ENCODE results near the gene SLC7A6.

DNA sequence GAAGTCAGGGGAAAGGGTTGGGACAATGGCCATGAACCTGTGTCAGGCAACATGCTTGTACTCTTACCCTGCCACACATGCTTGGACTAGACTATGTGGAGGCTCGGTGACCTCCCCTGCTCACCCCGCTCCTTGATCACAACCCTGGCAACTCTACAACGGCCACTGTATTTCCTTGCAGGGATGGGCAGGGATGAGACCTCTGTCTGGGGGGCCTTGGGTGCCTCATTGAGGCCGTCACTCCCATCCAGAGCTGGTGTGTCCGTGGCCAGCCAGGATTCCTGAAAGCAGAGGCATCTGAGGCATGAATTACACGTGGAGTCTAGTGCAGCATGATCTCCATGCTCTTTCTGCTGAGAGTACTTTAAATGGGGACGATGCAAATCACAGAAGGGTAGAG is 18.2 kb upstream of the SLC7A6 start:
- TF ChIP-seq, protein P1, sequence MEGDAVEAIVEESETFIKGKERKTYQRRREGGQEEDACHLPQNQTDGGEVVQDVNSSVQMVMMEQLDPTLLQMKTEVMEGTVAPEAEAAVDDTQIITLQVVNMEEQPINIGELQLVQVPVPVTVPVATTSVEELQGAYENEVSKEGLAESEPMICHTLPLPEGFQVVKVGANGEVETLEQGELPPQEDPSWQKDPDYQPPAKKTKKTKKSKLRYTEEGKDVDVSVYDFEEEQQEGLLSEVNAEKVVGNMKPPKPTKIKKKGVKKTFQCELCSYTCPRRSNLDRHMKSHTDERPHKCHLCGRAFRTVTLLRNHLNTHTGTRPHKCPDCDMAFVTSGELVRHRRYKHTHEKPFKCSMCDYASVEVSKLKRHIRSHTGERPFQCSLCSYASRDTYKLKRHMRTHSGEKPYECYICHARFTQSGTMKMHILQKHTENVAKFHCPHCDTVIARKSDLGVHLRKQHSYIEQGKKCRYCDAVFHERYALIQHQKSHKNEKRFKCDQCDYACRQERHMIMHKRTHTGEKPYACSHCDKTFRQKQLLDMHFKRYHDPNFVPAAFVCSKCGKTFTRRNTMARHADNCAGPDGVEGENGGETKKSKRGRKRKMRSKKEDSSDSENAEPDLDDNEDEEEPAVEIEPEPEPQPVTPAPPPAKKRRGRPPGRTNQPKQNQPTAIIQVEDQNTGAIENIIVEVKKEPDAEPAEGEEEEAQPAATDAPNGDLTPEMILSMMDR (conservative IDR thresholded peaks at IDR 0.05; ENCODE audit: low read length): no peak
- no peak for TF ChIP-seq EZH2phosphoT487 (IDR thresholded peaks at IDR 0.05; ENCODE audit: borderline replicate concordance, low read depth, low read length)

Measured in OCI-LY7 (cell line).